Smooth muscle cell (in vitro differentiated cells): ENCODE results near the gene SYCN. TPM values are rescaled to one million over a fixed set of nuclear protein-coding genes. Genes with fewer than 3 reads are reported as not detected.

Experiments
- DNase-seq: peaks from one replicate; lab custom pipeline; 2025; ENCODE audit not compliant: unreplicated experiment; lab: John Stamatoyannopoulos, UW
- H2AFZ ChIP-seq: fragments of 200-600 bp; sonication (generic); 2 replicates; pipeline ENCODE4 v1.6.0; 2016; ENCODE audit warnings: antibody characterized with exemption, low read depth, mild to moderate bottlenecking
- H3F3A ChIP-seq: fragments of 200-600 bp; sonication (generic); 2 replicates; pipeline ENCODE4 v1.6.0; 2017; ENCODE audit warnings: antibody characterized with exemption, low read depth
- H3K27ac ChIP-seq: fragments of 200-600 bp; sonication (generic); 2 replicates; pipeline ENCODE4 v1.5.1; 2016; ENCODE audit warnings: low read depth, mild to moderate bottlenecking
- H3K27me3 ChIP-seq: fragments of 200-600 bp; sonication (generic); 2 replicates; pipeline ENCODE4 v1.6.1; 2016; ENCODE audit warnings: low read depth, mild to moderate bottlenecking
- H3K36me3 ChIP-seq: fragments of 200-600 bp; sonication (generic); 2 replicates; pipeline ENCODE4 v1.5.1; 2016; ENCODE audit warnings: low read depth
- H3K4me1 ChIP-seq: fragments of 200-600 bp; sonication (generic); 2 replicates; pipeline ENCODE4 v1.5.1; 2016; ENCODE audit warnings: low read depth
- H3K4me2 ChIP-seq: fragments of 200-600 bp; sonication (generic); 2 replicates; pipeline ENCODE4 v1.6.0; 2016; ENCODE audit warnings: mild to moderate bottlenecking
- H3K4me3 ChIP-seq: fragments of 200-600 bp; sonication (generic); 2 replicates; pipeline ENCODE4 v1.5.1; 2016; ENCODE audit warnings: mild to moderate bottlenecking
- H3K79me2 ChIP-seq: fragments of 200-600 bp; sonication (generic); 2 replicates; pipeline ENCODE4 v1.6.0; 2016; ENCODE audit warnings: low read depth, mild to moderate bottlenecking
- H3K9ac ChIP-seq: fragments of 200-600 bp; sonication (generic); 2 replicates; pipeline ENCODE4 v1.6.0; 2016; ENCODE audit warnings: low read depth
- H3K9me3 ChIP-seq: fragments of 200-600 bp; sonication (generic); replicated peaks from 2 replicates; pipeline ENCODE4 v1.5.1; 2016; ENCODE audit warnings: low read depth
- H4K20me1 ChIP-seq: fragments of 200-600 bp; sonication (generic); 2 replicates; pipeline ENCODE4 v1.6.0; 2016; ENCODE audit warnings: low read depth
- CTCF ChIP-seq: fragments of 200-600 bp; sonication (generic); IDR thresholded peaks from 2 replicates; pipeline ENCODE4 v1.5.1; 2017; ENCODE audit warnings: borderline replicate concordance, mild to moderate bottlenecking, antibody characterized with exemption; ENCODE audit not compliant: insufficient read depth, poor library complexity, severe bottlenecking
- WGBS: methylation state at CpG from one replicate; pipeline ENCODE4 v1.1.7; 2016; ENCODE audit warnings: low lambda C conversion rate; 5-methylcytosine and 5-hydroxymethylcytosine counted together
- polyA plus RNA-seq: library from polyadenylated mRNA; unstranded; fragments of >200 nt; fragmentation: Nextera tagmentation; extraction: Ambion mirVana; gene quantifications from 2 replicates; pipeline ENCODE4 v1.2.1, GENCODE V29; 2016
- total RNA-seq: library from RNA; depleted of rRNA; stranded (reverse); fragments of >200 nt; gene quantifications from 2 replicates; pipeline ENCODE4 v1.2.3, GENCODE V29; 2014

The SYCN gene
- total and polyA plus RNA-seq, 2 experiments from 2014 or later, result not detected

GRCh38 chr19:39157997-39158389 lies 46.1 kb downstream of the SYCN start:
- no peaks in the 10 kb centered on the region for H3K9me3 ChIP-seq
- no peak for DNase-seq
- peaks cover 91% of the 10 kb centered on the region for H4K20me1 ChIP-seq
- 91% methylated on average over 14 of the region's 15 CpGs for WGBS
- no peak overlapping the region for H2AFZ ChIP-seq
- H3K9ac ChIP-seq, result no peak overlapping the region
- H3K4me3 ChIP-seq, result no peak overlapping the region
- H3K27me3 ChIP-seq, result no peaks in the 10 kb centered on the region
- H3F3A ChIP-seq, result peaks cover 7% of the 10 kb centered on the region
- peaks cover 16% of the 10 kb centered on the region for H3K4me1 ChIP-seq
- H3K36me3 ChIP-seq, result no peaks in the 10 kb centered on the region
- peak overlapping the region; percentile 79 for H3K4me2 ChIP-seq
- H3K27ac ChIP-seq, result no peak overlapping the region
- H3K79me2 ChIP-seq, result peaks cover 47% of the 10 kb centered on the region
- TF ChIP-seq CTCF, result no peak

GRCh38 chr19:39157275-39157996 lies 46.6 kb downstream of the SYCN start:
- 66% methylated on average over 23 of the region's 23 CpGs for WGBS
- H3K4me2 ChIP-seq, result peak overlapping the region; percentile 79
- no peaks in the 10 kb centered on the region for H3K9me3 ChIP-seq
- H3K36me3 ChIP-seq, result no peaks in the 10 kb centered on the region
- H3K4me1 ChIP-seq, result peaks cover 16% of the 10 kb centered on the region
- no peaks in the 10 kb centered on the region for H3K27me3 ChIP-seq
- DNase-seq, result no peak
- peaks cover 91% of the 10 kb centered on the region for H4K20me1 ChIP-seq
- peaks cover 44% of the 10 kb centered on the region for H3K79me2 ChIP-seq
- H2AFZ ChIP-seq, result no peak overlapping the region
- H3F3A ChIP-seq, result peaks cover 7% of the 10 kb centered on the region
- H3K9ac ChIP-seq, result no peak overlapping the region
- TF ChIP-seq CTCF, result no peak
- H3K4me3 ChIP-seq, result no peak overlapping the region
- peak overlapping the region; percentile 50 for H3K27ac ChIP-seq

GRCh38 chr19:39156326-39157230 lies 47.5 kb downstream of the SYCN start:
- H3K4me1 ChIP-seq, result peaks cover 16% of the 10 kb centered on the region
- H4K20me1 ChIP-seq, result peaks cover 89% of the 10 kb centered on the region

More at GRCh38 chr19:39156326-39157230, 47.5 kb downstream of the SYCN start:
- Histone ChIP-seq H3K27me3 (no peaks in the 10 kb centered on the region), H3F3A (peaks cover 7% of the 10 kb centered on the region), H3K27ac (no peak overlapping the region), H3K4me3 (peak overlapping the region; percentile 23), H3K36me3 (no peaks in the 10 kb centered on the region), H2AFZ (no peak overlapping the region), H3K9me3 (no peaks in the 10 kb centered on the region), H3K79me2 (peaks cover 43% of the 10 kb centered on the region), H3K4me2 (peak overlapping the region; percentile 79), H3K9ac (no peak overlapping the region)
- 60% methylated on average over 22 of the region's 24 CpGs for WGBS
- DNase-seq, result no peak
- no peak for TF ChIP-seq CTCF
